Lower leg skin (tissue), 3 donors: ENCODE data around the gene EID2.

Source experiments
- POLR2A ChIP-seq, 2 donors: fragments of 450-650 bp; IDR thresholded peaks; one replicate each; pipeline ENCODE4 v1.6.1; 2016 to 2017; ENCODE audit warnings: antibody characterized with exemption in 2 of 2, mild to moderate bottlenecking in 1 of 2, moderate library complexity in 1 of 2
- TF ChIP-seq, protein P1 (sequence below), 3 donors: fragments of 450-650 bp; IDR thresholded peaks; one replicate each; pipeline ENCODE4 v1.5.1; 2016; ENCODE audit warnings: antibody characterized with exemption in 3 of 3, mild to moderate bottlenecking in 3 of 3, moderate library complexity in 2 of 3

DNA sequence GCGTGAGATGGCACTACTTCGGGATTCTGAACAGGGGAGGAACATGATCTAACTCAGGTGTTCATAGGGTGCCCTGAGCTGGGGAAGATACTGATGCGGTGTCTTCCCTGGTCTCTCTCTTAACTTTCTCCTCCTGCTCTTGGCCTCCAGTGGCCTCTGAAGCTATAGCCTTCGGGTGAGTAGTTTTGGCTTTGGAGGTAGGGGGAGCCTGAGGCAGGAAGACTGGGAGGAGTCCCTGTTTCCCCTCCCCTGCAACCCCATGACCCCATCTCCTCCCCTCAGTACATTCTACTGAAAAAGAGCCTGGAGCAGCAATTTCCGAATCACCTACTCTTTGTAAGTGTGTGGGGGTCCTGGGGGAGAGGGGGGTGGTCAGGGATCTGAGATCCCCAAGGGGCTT lies 21.5 kb downstream of the EID2 start:
- no peak for TF ChIP-seq POLR2A (IDR thresholded peaks at IDR 0.05)
- TF ChIP-seq, protein P1, sequence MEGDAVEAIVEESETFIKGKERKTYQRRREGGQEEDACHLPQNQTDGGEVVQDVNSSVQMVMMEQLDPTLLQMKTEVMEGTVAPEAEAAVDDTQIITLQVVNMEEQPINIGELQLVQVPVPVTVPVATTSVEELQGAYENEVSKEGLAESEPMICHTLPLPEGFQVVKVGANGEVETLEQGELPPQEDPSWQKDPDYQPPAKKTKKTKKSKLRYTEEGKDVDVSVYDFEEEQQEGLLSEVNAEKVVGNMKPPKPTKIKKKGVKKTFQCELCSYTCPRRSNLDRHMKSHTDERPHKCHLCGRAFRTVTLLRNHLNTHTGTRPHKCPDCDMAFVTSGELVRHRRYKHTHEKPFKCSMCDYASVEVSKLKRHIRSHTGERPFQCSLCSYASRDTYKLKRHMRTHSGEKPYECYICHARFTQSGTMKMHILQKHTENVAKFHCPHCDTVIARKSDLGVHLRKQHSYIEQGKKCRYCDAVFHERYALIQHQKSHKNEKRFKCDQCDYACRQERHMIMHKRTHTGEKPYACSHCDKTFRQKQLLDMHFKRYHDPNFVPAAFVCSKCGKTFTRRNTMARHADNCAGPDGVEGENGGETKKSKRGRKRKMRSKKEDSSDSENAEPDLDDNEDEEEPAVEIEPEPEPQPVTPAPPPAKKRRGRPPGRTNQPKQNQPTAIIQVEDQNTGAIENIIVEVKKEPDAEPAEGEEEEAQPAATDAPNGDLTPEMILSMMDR (IDR thresholded peaks at IDR 0.05), result no peak
